Subcutaneous adipose tissue (tissue), 4 donors: ENCODE results near the gene MIGA2. TPM values are rescaled to one million over a fixed set of nuclear protein-coding genes. Genes with fewer than 3 reads are reported as not detected.

Experiments used
- CTCF ChIP-seq: fragments of 450-650 bp; IDR thresholded peaks from one replicate; pipeline ENCODE4 v1.5.1; 2016; ENCODE audit warnings: low read depth, mild to moderate bottlenecking, control low read depth, antibody characterized with exemption, moderate library complexity
- total RNA-seq, 4 donors: library from RNA; depleted of rRNA; stranded (reverse); fragments of >200 nt; gene quantifications; one replicate each; pipeline ENCODE4 v1.1.0, GENCODE V29; 2016

Gene MIGA2
- total RNA-seq, 4 donors from 2014 or later = 8.8 to 50.5 (median 12.4) TPM

GRCh38 chr9:129075996-129076639 lies 39.7 kb downstream of the MIGA2 start:
- TF ChIP-seq CTCF = no peak

- TF ChIP-seq CTCF = no peak
Measured at GRCh38 chr9:129076640-129077037, 40.2 kb downstream of the MIGA2 start.

- TF ChIP-seq CTCF = no peak
Measured at GRCh38 chr9:129077236-129077635, 40.8 kb downstream of the MIGA2 start.

- no peak for TF ChIP-seq CTCF
Measured at GRCh38 chr9:129078691-129079503, 42.5 kb downstream of the MIGA2 start.

GRCh38 chr9:129079829-129080228 lies 43.4 kb downstream of the MIGA2 start:
- no peak for TF ChIP-seq CTCF

GRCh38 chr9:129080298-129080600 lies 43.8 kb downstream of the MIGA2 start:
- TF ChIP-seq CTCF = no peak

GRCh38 chr9:129080601-129081387 lies 44.4 kb downstream of the MIGA2 start, which contains the start of gene DOLPP1:
Gene DOLPP1, plus strand, starts transcription at chr9:129081111. Its CDS starts 21 bp downstream, at chr9:129081132.
- TF ChIP-seq CTCF = no peak
